Heart left ventricle (tissue), 16 donors: Measurements from ENCODE around the gene NR2F1-AS1. TPM values are rescaled to one million over a fixed set of nuclear protein-coding genes. Genes with fewer than 3 reads are reported as not detected.

Experiments
- ATAC-seq, 4 donors: fragments of 200-7000 bp; cut with Tn5 transposase; one replicate each; pipeline ENCODE4 v1.9.1; 2020 to 2022; ENCODE audit warnings: moderate library complexity in 4 of 4, mild to moderate bottlenecking in 3 of 4, moderate number of reproducible peaks in 1 of 4
- DNase-seq, 5 donors: peaks; one replicate each; pipeline ENCODE4 v3.0.0-alpha.2; 2020
- H3K27ac ChIP-seq, 12 donors: fragments of 200-600 bp; sonication (generic) in 4 of 12; one replicate each; pipeline versions ENCODE4 v1.5.0 to v1.8.0; 2016 to 2022; ENCODE audit warnings: mild to moderate bottlenecking in 2 of 12
- H3K27me3 ChIP-seq, 9 donors: fragments of 200-600 bp; sonication (generic) in 2 of 9; one replicate each; pipeline versions ENCODE4 v1.5.1 to v1.8.0; 2016 to 2022; ENCODE audit warnings: mild to moderate bottlenecking in 3 of 9
- H3K36me3 ChIP-seq, 9 donors: fragments of 200-600 bp; sonication (generic) in 2 of 9; one replicate each; pipeline versions ENCODE4 v1.5.0 to v1.8.0; 2018 to 2022; ENCODE audit warnings: mild to moderate bottlenecking in 2 of 9
- H3K4me1 ChIP-seq, 12 donors: fragments of 200-600 bp; sonication (generic) in 4 of 12; one replicate each; pipeline versions ENCODE4 v1.5.0 to v1.8.0; 2016 to 2022; ENCODE audit warnings: mild to moderate bottlenecking in 3 of 12
- H3K4me3 ChIP-seq, 12 donors: fragments of 200-600 bp; sonication (generic) in 4 of 12; one replicate each; pipeline versions ENCODE4 v1.5.0 to v1.8.0; 2017 to 2022; ENCODE audit warnings: mild to moderate bottlenecking in 9 of 12, moderate library complexity in 4 of 12
- H3K9me3 ChIP-seq, 12 donors: fragments of 200-600 bp; sonication (generic) in 4 of 12; one replicate each; pipeline versions ENCODE4 v1.5.0 to v1.8.0; 2016 to 2022; ENCODE audit warnings: mild to moderate bottlenecking in 1 of 12
- CTCF ChIP-seq, 12 donors: fragments of 200-600 bp; sonication (generic) in 4 of 12; IDR thresholded peaks; one replicate each; pipeline versions ENCODE4 v1.5.0 to v1.8.0; 2018 to 2022; ENCODE audit warnings: antibody characterized with exemption in 12 of 12, mild to moderate bottlenecking in 5 of 12
- POLR2A ChIP-seq, 2 donors: fragments of 450-650 bp; IDR thresholded peaks; one replicate each; pipeline ENCODE4 v1.6.1; 2017; ENCODE audit warnings: antibody characterized with exemption in 2 of 2, mild to moderate bottlenecking in 2 of 2, moderate library complexity in 2 of 2
- WGBS, 4 donors: extraction: QIAGEN DNeasy Blood & Tissue Kit in 2 of 4; methylation state at CpG; one replicate each; pipeline versions ENCODE4 v1.1.5 to v1.1.7; 2013 to 2018; 5-methylcytosine and 5-hydroxymethylcytosine counted together
- intact Hi-C, 10 donors: fragments of 100-400 bp; cut with DNase I; formaldehyde crosslinking; loops; one replicate each; pipeline versions ENCODE4 v1.11.1 to v1.14.2; 2022
- polyA plus RNA-seq, 2 donors: library from polyadenylated mRNA; stranded (reverse); fragments of 200-250 nt; gene quantifications; one replicate each; pipeline ENCODE4 v1.2.3, GENCODE V29; 2013
- total RNA-seq, 9 donors: library from RNA; depleted of rRNA in 2 of 9; stranded (reverse); fragments of >200 nt in 2 of 9; fragmentation: NEBNext Ultra II Directional in 3 of 9; extraction: Animal tissue kit (Norgen Biotek cat#: 25700) in 3 of 9; gene quantifications; one replicate each; pipeline versions ENCODE4 v1.1.0 to v1.2.4, GENCODE V29; 2016 to 2023
- donor health status: ischemic (EF 13 %, LVEDD 7.1; RV severe dilation, severe dysfunction).
- donor health status: healthy with polysubstance abuse.
- donor health status: DM: no; HTN: yes; CAD: no.
- donor health status: DM: no; HTN: no; CAD: no.
- donor health status: ischemic (EF 25% LVEDD 6.9; RV normal size, moderate dysfunction).
- donor health status: ischemic (EF 25% LVEDD 5.7; RV mildly dilated, moderate dysfunction).
- donor health status: healthy.
- donor health status: DM: yes; HTN: yes; CAD: no.
- donor health status: ischemic (EF 35%, LVEDD 5.7; RV mildly dilated, moderate dysfunction).
- donor health status: nonischemic (EF 11% LVEDD 7.7; RV severe dilation, severe dysfunction).
- donor health status: DM: yes; HTN: yes; CAD: no.
- donor health status: PGD.
- donor health status: ischemic (EF 29% LVEDD 5.4; RV normal size, mild dysfunction).
- donor health status: nonischemic (EF 23%, LVEDD 6.1; RV moderate dilation, normal function).

The NR2F1-AS1 gene
- total and polyA plus RNA-seq, 11 donors, result 0.17 to 4.5 (median 0.67) TPM; not detected in 3

- WGBS, 4 donors, result 45 to 63% (median 59%) methylated on average over 4 of the region's 4 CpGs
- no peak for TF ChIP-seq POLR2A (IDR thresholded peaks at IDR 0.05)
- no peak for TF ChIP-seq CTCF (IDR thresholded peaks at IDR 0.05)
Measured at GRCh38 chr5:93497096-93497495, 83.9 kb downstream of the NR2F1-AS1 start.

GRCh38 chr5:93479982-93480509, 101.0 kb downstream of the NR2F1-AS1 start:
- TF ChIP-seq POLR2A (IDR thresholded peaks at IDR 0.05) (no peak), CTCF (IDR thresholded peaks at IDR 0.05) (no peak)
- no peaks in the 10 kb centered on the region for H3K36me3 ChIP-seq
- no peak for ATAC-seq
- H3K9me3 ChIP-seq, result peaks cover 0 to 26% (median 9%) of the 10 kb centered on the region in 12 donors
- no peak overlapping the region for H3K27ac ChIP-seq
- H3K4me3 ChIP-seq, result no peak overlapping the region
- no peak for DNase-seq
- intact Hi-C loops, result no loop called here
- H3K4me1 ChIP-seq, result no peaks in the 10 kb centered on the region
- no peaks in the 10 kb centered on the region for H3K27me3 ChIP-seq

More at GRCh38 chr5:93497096-93497495, 83.9 kb downstream of the NR2F1-AS1 start:
- no peak overlapping the region for H3K4me3 ChIP-seq
- H3K36me3 ChIP-seq, result no peaks in the 10 kb centered on the region
- intact Hi-C loops, result no loop called here
- H3K4me1 ChIP-seq, result no peaks in the 10 kb centered on the region
- DNase-seq (no peak), ATAC-seq (no peak)
- no peaks in the 10 kb centered on the region for H3K27me3 ChIP-seq
- no peak overlapping the region for H3K27ac ChIP-seq
- H3K9me3 ChIP-seq, result no peaks in the 10 kb centered on the region

GRCh38 chr5:93477816-93478215, 103.2 kb downstream of the NR2F1-AS1 start:
- DNase-seq (no peak), ATAC-seq (no peak)
- H3K4me3 ChIP-seq, result no peak overlapping the region
- H3K4me1 ChIP-seq, result no peaks in the 10 kb centered on the region
- H3K27ac ChIP-seq, result no peak overlapping the region
- no peaks in the 10 kb centered on the region for H3K36me3 ChIP-seq
- TF ChIP-seq POLR2A (IDR thresholded peaks at IDR 0.05) (no peak), CTCF (IDR thresholded peaks at IDR 0.05) (no peak)
- intact Hi-C loops, result no loop called here
- H3K9me3 ChIP-seq, result peaks cover 0 to 24% (median 9%) of the 10 kb centered on the region in 12 donors
- no peaks in the 10 kb centered on the region for H3K27me3 ChIP-seq

- intact Hi-C loops, result no loop called here
- H3K27me3 ChIP-seq, result no peaks in the 10 kb centered on the region
- DNase-seq (no peak), ATAC-seq (no peak)
- peaks cover 0 to 24% (median 7%) of the 10 kb centered on the region in 12 donors for H3K9me3 ChIP-seq
- H3K27ac ChIP-seq, result no peak overlapping the region
- H3K4me3 ChIP-seq, result no peak overlapping the region
- no peaks in the 10 kb centered on the region for H3K4me1 ChIP-seq
- H3K36me3 ChIP-seq, result no peaks in the 10 kb centered on the region
- WGBS, 4 donors, result 45 to 60% (median 54%) methylated on average over 2 of the region's 2 CpGs
- no peak for TF ChIP-seq CTCF (IDR thresholded peaks at IDR 0.05)
- no peak for TF ChIP-seq POLR2A (IDR thresholded peaks at IDR 0.05)
Measured at GRCh38 chr5:93476251-93476742, 104.7 kb downstream of the NR2F1-AS1 start.
